ENCODE data around the gene AGBL1.

AGBL1 gene

DNA sequence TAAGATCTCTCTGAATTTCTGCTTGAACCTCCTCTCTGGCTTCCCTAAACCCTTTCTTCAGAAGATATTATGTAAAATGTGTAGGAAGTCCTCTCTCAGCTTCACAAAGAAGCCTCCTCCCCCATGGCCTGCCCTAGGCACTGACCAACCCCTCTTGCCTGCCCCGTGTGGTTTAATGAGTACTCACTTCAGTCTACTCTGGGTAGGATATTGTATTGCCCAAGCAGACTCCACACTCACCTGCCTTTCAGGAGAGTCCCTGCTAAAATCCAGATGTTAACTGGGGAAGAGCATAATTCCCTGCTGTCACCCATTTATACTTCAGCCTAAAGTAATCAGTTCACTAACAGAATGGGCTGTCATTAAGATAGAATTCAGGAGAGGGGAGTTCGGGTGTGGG, 2.6 kb upstream of the AGBL1 start:
- DNase-seq (ENCODE audit: extremely low spot score) = no peak
- TF ChIP-seq, protein P1, sequence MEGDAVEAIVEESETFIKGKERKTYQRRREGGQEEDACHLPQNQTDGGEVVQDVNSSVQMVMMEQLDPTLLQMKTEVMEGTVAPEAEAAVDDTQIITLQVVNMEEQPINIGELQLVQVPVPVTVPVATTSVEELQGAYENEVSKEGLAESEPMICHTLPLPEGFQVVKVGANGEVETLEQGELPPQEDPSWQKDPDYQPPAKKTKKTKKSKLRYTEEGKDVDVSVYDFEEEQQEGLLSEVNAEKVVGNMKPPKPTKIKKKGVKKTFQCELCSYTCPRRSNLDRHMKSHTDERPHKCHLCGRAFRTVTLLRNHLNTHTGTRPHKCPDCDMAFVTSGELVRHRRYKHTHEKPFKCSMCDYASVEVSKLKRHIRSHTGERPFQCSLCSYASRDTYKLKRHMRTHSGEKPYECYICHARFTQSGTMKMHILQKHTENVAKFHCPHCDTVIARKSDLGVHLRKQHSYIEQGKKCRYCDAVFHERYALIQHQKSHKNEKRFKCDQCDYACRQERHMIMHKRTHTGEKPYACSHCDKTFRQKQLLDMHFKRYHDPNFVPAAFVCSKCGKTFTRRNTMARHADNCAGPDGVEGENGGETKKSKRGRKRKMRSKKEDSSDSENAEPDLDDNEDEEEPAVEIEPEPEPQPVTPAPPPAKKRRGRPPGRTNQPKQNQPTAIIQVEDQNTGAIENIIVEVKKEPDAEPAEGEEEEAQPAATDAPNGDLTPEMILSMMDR (IDR thresholded peaks at IDR 0.05; ENCODE audit: control extremely low read depth, extremely low read depth, low read depth, missing control alignments) = no peak
- ChIA-PET CTCF (no interaction called here), POLR2A (no interaction called here)

GRCh38 chr15:86080302-86080701, 631 bp downstream of the AGBL1 start:
- TF ChIP-seq, protein P1 (IDR thresholded peaks at IDR 0.05; ENCODE audit: control extremely low read depth, extremely low read depth, low read depth, missing control alignments) = no peak
- ChIA-PET POLR2A (no interaction called here), CTCF (no interaction called here)
- DNase-seq (ENCODE audit: extremely low spot score) = no peak

DNA sequence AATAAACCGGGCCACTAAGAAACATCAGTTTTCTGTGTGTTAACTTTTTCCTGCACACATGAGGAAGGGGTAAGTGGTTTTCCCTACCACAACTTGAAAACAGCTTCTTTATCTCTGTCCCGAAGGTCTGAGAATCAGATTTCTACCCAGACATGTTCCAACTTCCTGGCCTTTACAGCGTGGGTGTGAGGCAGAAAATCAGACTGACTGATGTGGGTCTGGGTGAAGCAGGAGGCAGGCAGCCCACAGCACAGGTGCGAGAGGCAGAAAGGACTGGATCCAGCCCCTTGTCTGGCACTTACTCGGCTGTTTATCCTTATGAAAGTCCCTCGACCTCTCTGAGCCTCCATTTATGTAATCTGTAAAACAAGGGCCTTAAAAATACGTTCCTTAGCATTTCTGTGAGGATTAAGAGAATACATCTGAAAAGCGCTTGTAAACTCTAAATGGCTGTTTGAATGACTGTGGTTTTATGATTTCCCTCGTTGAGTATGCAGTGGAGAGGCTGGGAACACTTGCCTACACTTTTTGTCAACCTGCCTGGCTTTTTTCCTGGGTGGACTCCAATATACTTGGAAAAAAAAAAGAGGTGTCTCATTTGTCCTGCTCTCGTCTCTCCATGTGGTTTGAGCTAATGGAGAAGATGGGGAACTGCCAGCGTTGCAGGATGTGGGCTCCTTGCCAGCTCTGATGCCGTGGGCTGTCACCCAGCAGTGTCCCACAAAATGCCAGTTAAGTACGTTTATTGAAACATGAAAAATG, 3.1 kb downstream of the AGBL1 start:
- ChIA-PET POLR2A (no interaction called here), CTCF (no interaction called here)
- DNase-seq (ENCODE audit: extremely low spot score) = no peak
- TF ChIP-seq, protein P1 (IDR thresholded peaks at IDR 0.05; ENCODE audit: control extremely low read depth, extremely low read depth, low read depth, missing control alignments) = no peak

DNA sequence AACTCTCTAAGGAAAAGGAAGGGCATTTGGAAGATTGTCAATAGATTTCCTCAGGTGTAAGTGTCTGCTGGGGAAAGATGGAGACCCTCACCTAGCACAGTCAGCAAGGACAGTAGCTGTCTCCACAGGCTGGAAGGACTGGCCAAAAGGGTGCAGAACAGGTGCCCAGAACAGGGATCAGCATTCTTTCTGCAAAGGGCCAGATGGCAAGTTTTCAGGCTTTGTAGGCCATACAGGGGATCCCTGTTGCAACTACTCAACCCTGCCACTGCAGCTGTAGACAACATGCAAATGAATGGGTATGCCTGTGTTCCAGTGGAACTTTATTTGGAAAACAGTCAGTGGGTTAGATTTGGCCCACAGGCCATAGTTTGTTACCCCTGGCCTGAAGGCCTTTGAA, 8.1 kb downstream of the AGBL1 start:
- ChIA-PET POLR2A (no interaction called here), CTCF (no interaction called here)
- TF ChIP-seq, protein P1 (IDR thresholded peaks at IDR 0.05; ENCODE audit: control extremely low read depth, extremely low read depth, low read depth, missing control alignments) = no peak
- DNase-seq (ENCODE audit: extremely low spot score) = no peak

GRCh38 chr15:86089422-86089821, 9.8 kb downstream of the AGBL1 start:
- no peak for DNase-seq (ENCODE audit: extremely low spot score)
- ChIA-PET CTCF (no interaction called here), POLR2A (no interaction called here)
- TF ChIP-seq, protein P1 (IDR thresholded peaks at IDR 0.05; ENCODE audit: control extremely low read depth, extremely low read depth, low read depth, missing control alignments) = no peak

DNA sequence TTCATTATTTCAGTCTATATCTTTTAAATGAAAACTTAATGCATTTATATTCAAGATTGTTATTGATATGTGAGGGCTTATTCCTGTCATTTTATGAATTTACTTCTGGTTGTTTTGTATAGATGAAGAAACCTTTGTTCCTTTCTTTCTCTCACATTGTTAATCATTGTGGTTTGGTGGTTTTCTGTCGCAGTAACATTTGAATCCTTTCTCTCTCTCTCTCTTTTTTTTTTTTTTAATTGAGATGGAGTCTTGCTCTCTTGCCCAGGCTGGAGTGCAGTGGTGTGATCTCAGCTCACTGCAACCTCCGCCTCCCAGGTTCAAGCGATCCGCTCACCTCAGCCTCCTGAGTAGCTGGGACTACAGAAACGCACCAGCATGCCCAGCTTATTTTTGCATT, 22.1 kb downstream of the AGBL1 start:
- POLR2A ChIA-PET = no interaction called here
- DNase-seq (ENCODE audit: extremely low spot score) = no peak
- TF ChIP-seq, protein P1 (IDR thresholded peaks at IDR 0.05; ENCODE audit: control extremely low read depth, extremely low read depth, low read depth, missing control alignments) = no peak
- CTCF ChIA-PET = no interaction called here

All from GM10248 (cell line).